Measurements from ENCODE around the gene MRPS34.

The MRPS34 gene

DNA sequence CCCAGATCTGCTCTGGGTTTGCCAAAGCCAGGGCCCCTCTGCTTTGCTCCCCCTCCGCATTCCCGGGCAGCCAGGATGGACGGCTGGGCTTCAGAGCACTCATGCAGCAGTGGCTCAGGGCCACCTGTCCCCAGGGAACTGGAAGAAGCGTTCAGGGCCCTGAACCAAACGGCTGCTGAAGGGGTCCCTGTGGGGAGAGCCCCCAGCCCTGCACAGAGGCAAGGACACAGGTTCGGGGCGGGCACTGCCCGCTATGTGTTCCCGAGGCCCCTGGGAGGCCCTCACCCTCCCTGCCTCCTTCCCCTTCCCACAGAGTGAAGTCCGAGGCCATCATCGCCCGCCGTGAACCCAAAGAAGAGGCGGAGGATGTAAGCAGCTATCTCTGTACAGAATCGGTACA, 12.0 kb downstream of the MRPS34 start:
- Histone ChIP-seq H3K27me3 (ENCODE audit: insufficient read depth, low read length) (no peaks in the 10 kb centered on the region), H3K4me1 (ENCODE audit: insufficient read depth, low read length) (no peaks in the 10 kb centered on the region), H3K9me3 (ENCODE audit: low read length) (no peaks in the 10 kb centered on the region), H3K4me3 (ENCODE audit: low read length) (no peak overlapping the region), H3K36me3 (ENCODE audit: insufficient read depth, low read length) (peaks cover 63% of the 10 kb centered on the region), H2AFZ (ENCODE audit: low read depth, low read length) (no peak overlapping the region)

DNA sequence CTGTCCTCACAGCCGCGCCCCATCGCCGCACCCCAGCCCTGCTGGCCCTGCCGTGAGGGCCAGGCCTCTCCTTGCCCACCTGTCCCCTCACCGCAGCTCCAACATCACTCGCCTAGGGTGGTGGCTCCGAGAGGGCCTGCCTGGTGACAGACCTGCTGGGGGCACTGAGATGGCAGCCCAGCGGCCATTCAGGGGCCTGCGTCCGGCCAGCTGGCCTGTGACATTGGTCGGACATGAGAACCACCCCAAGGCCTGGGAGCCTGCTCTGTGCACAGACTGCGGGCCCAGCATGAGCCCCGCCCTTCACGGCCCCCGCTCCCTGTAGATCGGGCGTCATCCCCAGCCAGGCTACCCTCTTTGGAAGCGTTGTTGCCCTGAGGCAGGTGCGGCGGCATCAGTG, 13.4 kb downstream of the MRPS34 start:
- no peak overlapping the region for H2AFZ ChIP-seq (ENCODE audit: low read depth, low read length)
- H3K27me3 ChIP-seq (ENCODE audit: insufficient read depth, low read length): no peaks in the 10 kb centered on the region
- H3K36me3 ChIP-seq (ENCODE audit: insufficient read depth, low read length): peaks cover 58% of the 10 kb centered on the region
- H3K4me3 ChIP-seq (ENCODE audit: low read length): no peak overlapping the region
- no peaks in the 10 kb centered on the region for H3K9me3 ChIP-seq (ENCODE audit: low read length)
- no peaks in the 10 kb centered on the region for H3K4me1 ChIP-seq (ENCODE audit: insufficient read depth, low read length)

DNA sequence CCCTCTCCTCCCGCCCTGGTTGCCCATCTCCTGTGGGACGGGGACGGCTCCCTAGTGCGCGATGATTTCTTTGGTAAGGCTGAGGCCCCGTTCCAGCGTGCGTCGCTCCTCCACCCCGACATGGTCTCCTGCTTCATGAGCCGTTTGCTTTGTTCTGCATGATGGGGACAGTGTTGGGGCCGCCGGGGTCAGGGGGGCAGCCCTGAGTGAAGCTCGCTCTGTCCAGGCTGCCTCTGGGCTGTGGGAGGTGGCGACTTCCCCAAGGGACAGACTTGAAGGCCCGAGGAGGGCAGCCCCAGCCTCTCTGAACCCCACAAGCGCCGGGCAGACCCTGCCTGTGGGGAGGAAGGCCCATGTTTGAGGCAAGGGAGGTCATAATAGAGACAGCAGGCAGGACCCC, 14.0 kb downstream of the MRPS34 start:
- Histone ChIP-seq H3K9me3 (ENCODE audit: low read length) (no peaks in the 10 kb centered on the region), H2AFZ (ENCODE audit: low read depth, low read length) (no peak overlapping the region), H3K27me3 (ENCODE audit: insufficient read depth, low read length) (no peaks in the 10 kb centered on the region), H3K4me3 (ENCODE audit: low read length) (no peak overlapping the region), H3K4me1 (ENCODE audit: insufficient read depth, low read length) (no peaks in the 10 kb centered on the region), H3K36me3 (ENCODE audit: insufficient read depth, low read length) (peaks cover 52% of the 10 kb centered on the region)

DNA sequence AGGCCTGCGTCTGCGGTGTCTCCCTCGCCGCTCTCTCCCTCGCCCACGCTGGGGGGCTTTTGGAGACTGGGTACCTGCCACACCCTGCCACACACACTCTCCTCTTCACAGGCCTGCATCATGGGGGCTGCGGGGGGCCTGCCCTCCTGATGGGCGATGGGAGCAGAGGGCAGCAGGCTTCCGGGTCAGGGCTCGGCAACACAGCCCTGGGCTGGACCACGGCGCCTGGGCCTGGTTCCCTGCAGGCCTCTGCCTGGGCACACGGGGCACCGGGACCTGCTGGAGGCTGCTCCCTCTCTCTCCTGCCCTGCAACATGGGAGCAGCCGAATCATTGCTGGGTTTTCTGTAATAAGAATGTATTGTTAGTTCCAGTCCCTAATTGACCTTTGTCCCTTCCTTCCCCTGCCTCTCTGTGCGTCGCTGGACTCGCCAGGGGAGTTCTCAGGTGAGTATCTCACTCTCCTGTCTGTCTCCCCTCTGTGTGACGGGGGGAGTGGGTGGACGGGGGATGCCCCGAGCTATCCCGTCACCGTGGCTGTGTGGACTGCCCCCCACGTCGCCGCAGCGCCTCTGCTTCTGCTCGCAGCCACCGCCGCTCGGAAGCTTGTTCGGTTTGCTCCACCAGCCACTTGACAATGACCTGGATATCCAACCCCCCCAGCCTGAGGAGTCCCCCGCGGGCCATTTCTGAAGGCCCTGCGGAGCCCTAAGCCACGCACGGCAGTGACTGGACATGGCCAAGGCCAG, 15.0 kb downstream of the MRPS34 start:
- Histone ChIP-seq H3K27me3 (ENCODE audit: insufficient read depth, low read length) (no peaks in the 10 kb centered on the region), H2AFZ (ENCODE audit: low read depth, low read length) (no peak overlapping the region), H3K4me1 (ENCODE audit: insufficient read depth, low read length) (no peaks in the 10 kb centered on the region), H3K36me3 (ENCODE audit: insufficient read depth, low read length) (peaks cover 46% of the 10 kb centered on the region), H3K9me3 (ENCODE audit: low read length) (no peaks in the 10 kb centered on the region), H3K4me3 (ENCODE audit: low read length) (no peak overlapping the region)

DNA sequence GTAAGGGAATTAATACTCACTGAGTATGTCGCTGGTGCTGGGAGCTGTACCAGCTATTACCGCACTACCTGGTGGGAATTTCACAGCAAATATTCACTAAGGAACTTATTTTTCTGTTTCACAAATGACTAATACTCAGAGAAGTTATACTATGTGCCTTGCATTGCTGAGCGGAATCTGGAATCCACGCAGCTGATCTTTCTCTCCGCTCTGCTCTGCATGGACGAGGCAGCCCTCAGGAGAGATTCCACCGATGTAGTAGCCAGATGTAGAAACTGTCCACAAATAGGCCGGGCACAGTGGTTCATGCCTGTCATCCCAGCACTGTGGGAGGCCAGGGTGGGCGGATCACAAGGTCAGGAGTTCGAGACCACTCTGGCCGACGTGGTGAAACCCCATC, 18.7 kb downstream of the MRPS34 start:
- Histone ChIP-seq H3K27me3 (ENCODE audit: insufficient read depth, low read length) (no peaks in the 10 kb centered on the region), H3K4me3 (ENCODE audit: low read length) (no peak overlapping the region), H2AFZ (ENCODE audit: low read depth, low read length) (no peak overlapping the region), H3K9me3 (ENCODE audit: low read length) (no peaks in the 10 kb centered on the region), H3K36me3 (ENCODE audit: insufficient read depth, low read length) (peaks cover 44% of the 10 kb centered on the region), H3K4me1 (ENCODE audit: insufficient read depth, low read length) (no peaks in the 10 kb centered on the region)

DNA sequence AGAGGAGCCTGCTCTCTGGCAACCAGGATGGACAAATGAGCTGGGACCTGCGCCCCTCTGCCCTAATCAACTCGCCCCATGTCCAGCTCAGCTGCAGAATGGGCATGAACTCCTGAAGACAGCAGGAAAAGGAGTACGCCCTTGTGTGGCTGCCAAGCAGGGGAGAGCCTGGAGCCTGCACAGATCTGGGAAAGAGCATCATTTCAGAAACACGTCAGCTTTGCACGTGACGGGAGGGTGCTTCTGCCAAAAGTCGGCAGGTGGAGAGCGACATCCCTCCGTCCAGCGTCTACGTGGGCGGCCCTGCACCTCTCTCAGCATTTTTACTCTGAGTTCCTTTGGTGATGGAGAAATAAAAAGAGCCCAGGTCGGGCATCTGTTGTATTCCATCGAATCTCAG, 20.1 kb downstream of the MRPS34 start:
- H3K4me1 ChIP-seq (ENCODE audit: insufficient read depth, low read length): no peaks in the 10 kb centered on the region

DNA sequence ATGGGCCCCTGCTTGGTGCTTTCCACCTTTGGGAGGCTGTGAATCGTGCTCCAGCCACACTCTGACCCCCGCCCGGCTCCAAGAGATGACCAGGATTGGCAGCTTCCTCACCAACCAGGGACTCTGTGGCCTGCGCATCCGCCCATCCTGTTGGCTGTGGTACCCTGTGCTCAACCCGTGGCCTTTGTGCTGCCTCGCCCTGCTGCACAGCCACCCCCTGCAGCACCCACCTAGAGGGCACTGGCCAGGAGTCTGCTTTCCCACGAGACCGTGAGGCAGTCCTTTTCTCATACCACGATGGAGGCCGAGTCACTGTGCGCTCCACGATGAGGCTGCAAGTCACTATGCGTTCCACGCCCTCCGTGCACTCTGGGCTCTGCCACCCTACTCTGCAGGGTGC, 21.0 kb downstream of the MRPS34 start:
- Histone ChIP-seq H3K9me3 (ENCODE audit: low read length) (no peaks in the 10 kb centered on the region), H3K4me1 (ENCODE audit: insufficient read depth, low read length) (no peaks in the 10 kb centered on the region), H2AFZ (ENCODE audit: low read depth, low read length) (no peak overlapping the region), H3K27me3 (ENCODE audit: insufficient read depth, low read length) (no peaks in the 10 kb centered on the region), H3K36me3 (ENCODE audit: insufficient read depth, low read length) (peaks cover 59% of the 10 kb centered on the region), H3K4me3 (ENCODE audit: low read length) (no peak overlapping the region)

More for the DNA sequence above, 20.1 kb downstream of the MRPS34 start:
- Histone ChIP-seq H3K27me3 (ENCODE audit: insufficient read depth, low read length) (no peaks in the 10 kb centered on the region), H3K36me3 (ENCODE audit: insufficient read depth, low read length) (peaks cover 50% of the 10 kb centered on the region), H2AFZ (ENCODE audit: low read depth, low read length) (no peak overlapping the region), H3K9me3 (ENCODE audit: low read length) (no peaks in the 10 kb centered on the region), H3K4me3 (ENCODE audit: low read length) (no peak overlapping the region)

DNA sequence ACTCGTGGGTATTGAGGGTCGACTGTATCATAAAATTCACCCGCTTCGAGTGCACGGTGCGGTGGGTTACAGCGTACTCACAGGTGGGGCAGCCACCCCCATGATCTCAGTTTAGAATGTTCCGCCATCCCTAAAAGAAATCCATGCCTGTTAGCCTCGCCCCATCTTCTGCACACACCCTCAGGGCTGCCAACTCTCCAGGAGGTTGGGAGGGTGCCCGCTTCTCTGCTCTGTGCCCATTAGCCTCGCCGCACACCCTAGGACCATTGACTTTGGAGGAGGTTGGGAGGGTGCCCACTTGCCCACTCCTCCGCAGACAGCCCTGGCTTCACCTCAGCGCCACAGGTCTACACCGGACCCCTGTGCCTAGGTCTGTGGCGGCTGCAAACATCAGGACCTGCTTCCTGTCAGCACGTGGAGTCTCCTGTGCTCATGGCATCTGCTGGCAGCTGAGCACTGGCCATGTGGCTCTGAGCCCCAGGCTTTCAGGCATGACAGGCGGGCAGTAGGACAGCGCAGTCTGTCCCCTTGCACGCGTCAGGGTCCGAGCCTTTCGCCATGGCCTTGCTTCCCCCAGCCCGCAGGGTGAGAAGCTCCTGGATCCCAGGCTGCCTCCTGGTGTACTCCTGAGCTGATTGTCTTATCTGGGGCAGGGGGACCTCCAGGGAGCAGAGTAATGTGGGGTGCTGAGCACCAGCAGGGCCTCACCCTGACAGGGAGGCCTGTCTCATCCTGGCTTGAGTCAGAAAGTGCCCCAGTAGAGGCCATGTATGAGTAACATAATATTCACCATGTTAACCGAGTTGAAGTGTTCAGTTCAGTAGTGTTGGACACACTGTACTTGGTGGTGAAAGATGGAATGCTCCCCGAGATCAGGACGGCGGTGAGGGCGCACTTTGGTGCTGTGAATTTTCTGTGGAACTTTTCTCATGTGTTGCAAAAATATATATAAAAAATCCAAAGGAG, 23.5 kb downstream of the MRPS34 start:
- H2AFZ ChIP-seq (ENCODE audit: low read depth, low read length): no peak overlapping the region
- no peaks in the 10 kb centered on the region for H3K9me3 ChIP-seq (ENCODE audit: low read length)
- H3K36me3 ChIP-seq (ENCODE audit: insufficient read depth, low read length): peaks cover 65% of the 10 kb centered on the region
- H3K4me3 ChIP-seq (ENCODE audit: low read length): no peak overlapping the region
- H3K27me3 ChIP-seq (ENCODE audit: insufficient read depth, low read length): no peaks in the 10 kb centered on the region
- no peaks in the 10 kb centered on the region for H3K4me1 ChIP-seq (ENCODE audit: insufficient read depth, low read length)

DNA sequence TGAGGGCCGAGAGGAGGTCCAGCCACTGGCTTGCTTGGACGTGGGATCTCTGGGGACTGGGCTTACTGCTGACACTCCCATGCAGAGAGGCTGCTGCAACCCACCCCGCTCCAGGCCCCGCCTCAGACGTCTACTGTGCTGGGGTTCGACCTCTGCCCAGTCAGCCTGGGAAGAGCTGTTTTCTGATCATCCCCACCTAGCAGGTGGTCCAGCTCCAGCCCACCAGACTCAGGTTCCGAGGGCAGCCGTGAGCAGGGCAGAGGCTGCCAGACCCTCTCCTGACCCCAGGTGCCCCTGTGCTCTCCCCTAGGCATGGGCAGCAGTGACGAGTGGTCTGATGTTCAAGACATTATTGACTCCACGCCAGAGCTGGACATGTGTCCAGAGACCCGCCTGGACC, 25.0 kb downstream of the MRPS34 start:
- no peaks in the 10 kb centered on the region for H3K27me3 ChIP-seq (ENCODE audit: insufficient read depth, low read length)
- H3K4me1 ChIP-seq (ENCODE audit: insufficient read depth, low read length): no peaks in the 10 kb centered on the region
- no peaks in the 10 kb centered on the region for H3K9me3 ChIP-seq (ENCODE audit: low read length)
- peaks cover 73% of the 10 kb centered on the region for H3K36me3 ChIP-seq (ENCODE audit: insufficient read depth, low read length)
- H2AFZ ChIP-seq (ENCODE audit: low read depth, low read length): no peak overlapping the region
- no peak overlapping the region for H3K4me3 ChIP-seq (ENCODE audit: low read length)

DNA sequence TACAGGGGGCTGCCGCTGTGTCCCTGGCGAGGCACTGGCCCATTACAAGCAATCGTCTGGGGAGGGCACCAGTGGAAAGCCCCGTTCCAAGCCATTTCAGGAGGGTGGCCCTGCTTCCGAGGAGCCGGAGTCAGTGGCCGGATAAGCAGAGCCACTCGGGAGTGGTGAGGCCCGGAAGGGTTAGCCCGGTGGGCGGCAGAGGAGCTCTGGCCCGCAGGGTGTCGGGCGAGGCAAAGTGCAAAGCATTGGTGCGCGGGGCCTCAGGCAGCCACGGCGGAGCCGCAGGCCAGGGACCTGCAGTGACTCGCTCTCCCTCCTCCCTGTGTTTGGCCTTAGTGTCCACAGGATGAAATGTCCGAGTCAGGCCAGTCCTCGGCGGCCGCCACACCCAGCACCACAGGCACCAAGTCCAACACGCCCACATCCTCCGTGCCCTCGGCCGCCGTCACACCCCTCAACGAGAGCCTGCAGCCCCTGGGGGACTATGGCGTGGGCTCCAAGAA, 26.2 kb downstream of the MRPS34 start:
- Histone ChIP-seq H3K27me3 (ENCODE audit: insufficient read depth, low read length) (no peaks in the 10 kb centered on the region), H3K36me3 (ENCODE audit: insufficient read depth, low read length) (peaks cover 62% of the 10 kb centered on the region), H3K4me3 (ENCODE audit: low read length) (no peak overlapping the region)

DNA sequence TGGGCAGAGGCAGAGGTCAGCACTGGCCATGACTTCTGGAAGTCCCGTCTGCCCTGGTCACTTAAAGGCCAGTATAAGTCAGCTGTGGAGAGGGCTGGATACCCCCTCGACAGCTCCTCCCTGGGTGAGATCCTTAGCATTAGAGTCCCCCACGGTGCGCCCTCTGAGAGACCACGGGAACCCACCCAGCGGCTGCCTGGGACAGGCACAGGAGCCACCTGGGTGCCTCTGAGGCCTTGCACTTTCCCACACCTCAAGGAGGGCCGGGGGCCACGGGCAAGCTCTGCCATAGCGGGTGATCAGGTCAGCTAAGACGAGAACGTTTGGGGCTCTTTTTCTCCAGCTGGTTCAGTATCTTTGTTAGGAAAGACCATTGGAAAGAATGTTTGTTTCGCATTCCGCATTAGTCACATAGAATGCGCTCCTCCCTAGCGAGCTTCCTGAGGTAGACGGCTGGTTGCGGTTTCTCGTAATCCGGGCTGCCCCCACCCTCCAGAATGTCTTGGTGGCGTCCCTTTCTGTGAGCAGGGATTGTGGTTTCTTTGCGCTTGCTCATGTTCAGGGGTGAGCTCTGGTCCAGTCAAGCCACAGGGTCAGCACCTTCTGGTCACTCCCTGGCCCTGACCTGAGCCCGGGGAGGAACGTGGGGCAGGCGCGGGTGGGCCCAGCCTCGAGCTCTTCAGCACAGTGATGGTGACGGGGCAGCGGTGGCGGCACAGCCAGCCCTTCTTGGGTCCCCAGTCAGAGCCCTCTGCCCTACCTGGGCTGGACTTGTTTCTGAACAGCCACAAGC, 26.8 kb downstream of the MRPS34 start:
- Histone ChIP-seq H2AFZ (ENCODE audit: low read depth, low read length) (no peak overlapping the region), H3K4me1 (ENCODE audit: insufficient read depth, low read length) (no peaks in the 10 kb centered on the region), H3K9me3 (ENCODE audit: low read length) (no peaks in the 10 kb centered on the region), H3K4me3 (ENCODE audit: low read length) (no peak overlapping the region), H3K27me3 (ENCODE audit: insufficient read depth, low read length) (no peaks in the 10 kb centered on the region), H3K36me3 (ENCODE audit: insufficient read depth, low read length) (peaks cover 57% of the 10 kb centered on the region)

More for the DNA sequence above, 26.2 kb downstream of the MRPS34 start:
- Histone ChIP-seq H3K4me1 (ENCODE audit: insufficient read depth, low read length) (no peaks in the 10 kb centered on the region), H3K9me3 (ENCODE audit: low read length) (no peaks in the 10 kb centered on the region), H2AFZ (ENCODE audit: low read depth, low read length) (no peak overlapping the region)

DNA sequence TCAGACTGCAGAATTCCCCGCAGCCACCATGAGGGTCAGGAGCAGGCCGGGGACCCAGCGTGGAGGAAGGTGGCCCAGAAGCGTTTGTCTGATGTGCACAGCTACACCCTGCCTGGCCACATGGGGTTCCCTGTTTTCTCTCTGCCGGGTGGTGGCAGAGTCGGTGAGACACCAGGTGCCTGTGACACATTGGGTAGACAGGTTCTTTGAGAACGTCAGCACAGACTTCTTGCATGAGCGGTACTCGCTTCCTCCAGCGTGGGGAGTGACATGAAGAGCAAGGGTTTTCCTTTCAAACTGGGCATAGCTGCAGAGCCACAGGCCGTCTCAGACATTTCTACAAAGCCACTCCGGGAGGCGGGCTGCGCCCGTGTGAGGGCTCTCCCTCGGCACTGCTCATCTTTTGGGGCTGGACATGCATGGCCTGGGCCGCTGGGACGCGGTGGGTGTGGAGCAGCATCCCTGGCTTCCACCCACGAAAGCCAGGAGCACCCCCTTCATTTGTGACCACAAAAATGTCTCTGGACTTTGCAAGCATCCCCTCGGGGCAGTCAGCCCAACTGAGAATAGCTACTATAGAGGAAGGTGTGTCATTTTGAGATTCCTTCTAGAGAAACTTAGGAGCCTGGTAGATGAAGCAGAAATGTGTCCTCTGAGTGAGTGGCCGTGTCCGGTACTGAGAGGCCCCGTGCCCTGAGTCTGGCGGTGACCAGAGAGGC, 27.6 kb downstream of the MRPS34 start:
- Histone ChIP-seq H3K4me1 (ENCODE audit: insufficient read depth, low read length) (no peaks in the 10 kb centered on the region), H2AFZ (ENCODE audit: low read depth, low read length) (no peak overlapping the region), H3K4me3 (ENCODE audit: low read length) (no peak overlapping the region), H3K27me3 (ENCODE audit: insufficient read depth, low read length) (no peaks in the 10 kb centered on the region), H3K9me3 (ENCODE audit: low read length) (no peaks in the 10 kb centered on the region), H3K36me3 (ENCODE audit: insufficient read depth, low read length) (peaks cover 54% of the 10 kb centered on the region)

Measured in neuron (in vitro differentiated cells).